Activated T-cell treated with anti-CD3 and anti-CD28 coated beads, Interleukin-2, amount 50 U/mL, for 4 hours (primary cell): Measurements from ENCODE around the gene OPTC. TPM values are rescaled to one million over a fixed set of nuclear protein-coding genes. Genes with fewer than 3 reads are reported as not detected.
A peak's percentile ranks its signal among the peaks of the same experiment; 100 is the strongest.

Source experiments
- ATAC-seq, 2 donors: fragments of 200-7000 bp; cut with Tn5 transposase; one replicate each; pipeline ENCODE4 v1.10.0; 2021
- DNase-seq: peaks from one replicate; pipeline ENCODE4 v3.0.0-alpha.2; 2020
- H3K27me3 Mint-ChIP-seq: one replicate; pipeline ENCODE4 v1.8.0; 2021; ENCODE audit warnings: low read depth, mixed read lengths
- H3K36me3 Mint-ChIP-seq: one replicate; pipeline ENCODE4 v1.8.0; 2022; ENCODE audit warnings: mixed read lengths; ENCODE audit not compliant: insufficient read depth
- H3K4me1 Mint-ChIP-seq: one replicate; pipeline ENCODE4 v1.8.0; 2021; ENCODE audit warnings: low read depth, mixed read lengths
- H3K4me3 Mint-ChIP-seq: one replicate; pipeline ENCODE4 v1.8.0; 2021; ENCODE audit warnings: mild to moderate bottlenecking, moderate library complexity, mixed read lengths
- H3K9me3 Mint-ChIP-seq: one replicate; pipeline ENCODE4 v1.8.0; 2021; ENCODE audit warnings: mixed read lengths
- total RNA-seq, 3 donors: library from RNA; stranded (reverse); gene quantifications; one replicate each; pipeline ENCODE4 v1.2.1, GENCODE V29; 2021

OPTC gene
- total RNA-seq, 3 donors from 2014 or later: not detected

DNA sequence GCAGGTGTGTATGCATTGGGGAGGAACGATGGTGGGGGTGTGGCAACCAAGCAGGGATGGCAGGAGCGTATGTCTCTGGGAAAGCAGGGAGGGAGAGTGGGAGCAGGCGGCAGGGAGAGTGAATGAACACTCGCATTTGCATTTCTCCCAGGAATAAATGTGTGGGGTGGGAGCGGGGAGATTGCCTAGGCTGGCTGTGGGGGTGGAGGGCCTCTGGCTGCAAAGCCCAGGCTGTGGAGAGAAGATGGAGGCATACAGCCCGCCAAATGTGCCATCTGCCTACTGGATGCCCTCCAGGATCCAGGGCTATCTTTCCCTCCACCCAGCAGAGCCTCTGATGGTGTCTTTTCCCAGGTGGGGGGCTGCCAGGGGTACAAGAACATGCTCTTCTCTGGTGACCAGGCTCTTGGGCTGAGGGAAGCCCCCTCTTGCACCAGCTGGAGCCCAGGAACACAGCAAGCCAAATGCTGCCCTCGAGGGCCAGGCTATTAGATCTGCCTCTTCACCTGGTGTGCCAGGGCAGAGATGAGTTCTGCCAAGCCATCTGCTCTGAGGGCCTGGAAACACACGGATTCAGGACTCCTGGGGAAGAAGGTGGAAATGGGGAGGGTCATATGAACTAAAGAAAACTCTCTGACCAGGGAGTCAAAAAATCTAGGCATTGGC, 1.7 kb upstream of the OPTC start:
- DNase-seq: no peak

GRCh38 chr1:203492748-203493130, 1.2 kb upstream of the OPTC start:
- no peaks in the 10 kb centered on the region for H3K36me3 Mint-ChIP-seq
- H3K4me1 Mint-ChIP-seq: no peaks in the 10 kb centered on the region
- peaks cover 4% of the 10 kb centered on the region for H3K27me3 Mint-ChIP-seq
- ATAC-seq (no peak), DNase-seq (no peak)
- no peaks in the 10 kb centered on the region for H3K9me3 Mint-ChIP-seq
- H3K4me3 Mint-ChIP-seq: no peak overlapping the region

More for the DNA sequence above, 1.7 kb upstream of the OPTC start:
- H3K4me3 Mint-ChIP-seq: no peak overlapping the region
- no peak for ATAC-seq
- H3K27me3 Mint-ChIP-seq: peaks cover 4% of the 10 kb centered on the region
- H3K4me1 Mint-ChIP-seq: peaks cover under 1% of the 10 kb centered on the region
- no peaks in the 10 kb centered on the region for H3K36me3 Mint-ChIP-seq
- no peaks in the 10 kb centered on the region for H3K9me3 Mint-ChIP-seq

DNA sequence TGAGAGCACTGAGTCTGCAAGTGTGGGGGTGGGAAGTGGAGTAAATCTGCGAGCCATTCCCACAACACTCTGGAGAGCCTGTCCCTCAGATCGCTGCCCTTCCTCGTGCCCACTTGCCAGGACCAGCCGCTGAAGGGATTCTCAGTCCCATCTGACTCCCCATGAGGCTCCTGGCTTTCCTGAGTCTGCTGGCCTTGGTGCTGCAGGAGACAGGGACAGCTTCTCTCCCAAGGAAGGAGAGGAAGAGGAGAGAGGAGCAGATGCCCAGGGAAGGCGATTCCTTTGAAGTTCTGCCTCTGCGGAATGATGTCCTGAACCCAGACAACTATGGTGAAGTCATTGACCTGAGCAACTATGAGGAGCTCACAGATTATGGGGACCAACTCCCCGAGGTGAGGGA, 1.9 kb downstream of the OPTC start:
- Mint-ChIP-seq H3K27me3 (peaks cover 4% of the 10 kb centered on the region), H3K4me1 (peaks cover 2% of the 10 kb centered on the region), H3K4me3 (no peak overlapping the region), H3K36me3 (no peaks in the 10 kb centered on the region), H3K9me3 (no peaks in the 10 kb centered on the region)
- DNase-seq (no peak), ATAC-seq (no peak)

- no peaks in the 10 kb centered on the region for H3K36me3 Mint-ChIP-seq
- no peaks in the 10 kb centered on the region for H3K9me3 Mint-ChIP-seq
- H3K4me3 Mint-ChIP-seq: no peak overlapping the region
- H3K4me1 Mint-ChIP-seq: peaks cover 3% of the 10 kb centered on the region
- DNase-seq (no peak), ATAC-seq (no peak)
- peaks cover 4% of the 10 kb centered on the region for H3K27me3 Mint-ChIP-seq
Observed at GRCh38 chr1:203497269-203497777, 3.4 kb downstream of the OPTC start.

GRCh38 chr1:203499643-203500278, 5.8 kb downstream of the OPTC start:
- no peak for DNase-seq
- Mint-ChIP-seq H3K4me3 (no peak overlapping the region), H3K9me3 (no peaks in the 10 kb centered on the region), H3K4me1 (peaks cover 6% of the 10 kb centered on the region), H3K27me3 (peaks cover 3% of the 10 kb centered on the region), H3K36me3 (no peaks in the 10 kb centered on the region)
- no peak for ATAC-seq

- Mint-ChIP-seq H3K4me1 (peaks cover 6% of the 10 kb centered on the region), H3K9me3 (no peaks in the 10 kb centered on the region), H3K27me3 (peaks cover 3% of the 10 kb centered on the region), H3K36me3 (no peaks in the 10 kb centered on the region), H3K4me3 (no peak overlapping the region)
- DNase-seq (no peak), ATAC-seq (no peak)
Observed at GRCh38 chr1:203500279-203500678, 6.3 kb downstream of the OPTC start.

DNA sequence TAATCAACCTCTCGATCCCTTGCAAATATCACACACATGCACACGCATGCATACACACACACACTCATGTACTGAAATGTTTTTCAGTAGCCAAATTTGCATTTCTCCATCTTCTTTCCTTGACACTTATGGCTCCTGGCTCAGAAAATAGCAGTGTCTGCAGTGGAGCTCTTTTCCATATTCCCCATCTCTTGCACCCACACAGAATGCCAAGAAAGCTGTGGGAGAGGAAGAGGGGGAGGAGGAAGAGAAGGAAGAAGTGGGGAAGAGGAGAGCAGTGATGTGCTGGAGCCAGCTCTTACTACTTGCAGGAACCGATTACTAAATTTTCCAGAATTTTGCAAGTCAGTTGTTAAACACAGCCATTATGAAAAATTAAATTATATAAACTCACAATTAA, 9.9 kb downstream of the OPTC start:
- H3K27me3 Mint-ChIP-seq: peaks cover 3% of the 10 kb centered on the region
- H3K9me3 Mint-ChIP-seq: no peaks in the 10 kb centered on the region
- ATAC-seq: no peak
- H3K4me1 Mint-ChIP-seq: peaks cover 6% of the 10 kb centered on the region
- no peaks in the 10 kb centered on the region for H3K36me3 Mint-ChIP-seq
- no peak overlapping the region for H3K4me3 Mint-ChIP-seq
- no peak for DNase-seq

DNA sequence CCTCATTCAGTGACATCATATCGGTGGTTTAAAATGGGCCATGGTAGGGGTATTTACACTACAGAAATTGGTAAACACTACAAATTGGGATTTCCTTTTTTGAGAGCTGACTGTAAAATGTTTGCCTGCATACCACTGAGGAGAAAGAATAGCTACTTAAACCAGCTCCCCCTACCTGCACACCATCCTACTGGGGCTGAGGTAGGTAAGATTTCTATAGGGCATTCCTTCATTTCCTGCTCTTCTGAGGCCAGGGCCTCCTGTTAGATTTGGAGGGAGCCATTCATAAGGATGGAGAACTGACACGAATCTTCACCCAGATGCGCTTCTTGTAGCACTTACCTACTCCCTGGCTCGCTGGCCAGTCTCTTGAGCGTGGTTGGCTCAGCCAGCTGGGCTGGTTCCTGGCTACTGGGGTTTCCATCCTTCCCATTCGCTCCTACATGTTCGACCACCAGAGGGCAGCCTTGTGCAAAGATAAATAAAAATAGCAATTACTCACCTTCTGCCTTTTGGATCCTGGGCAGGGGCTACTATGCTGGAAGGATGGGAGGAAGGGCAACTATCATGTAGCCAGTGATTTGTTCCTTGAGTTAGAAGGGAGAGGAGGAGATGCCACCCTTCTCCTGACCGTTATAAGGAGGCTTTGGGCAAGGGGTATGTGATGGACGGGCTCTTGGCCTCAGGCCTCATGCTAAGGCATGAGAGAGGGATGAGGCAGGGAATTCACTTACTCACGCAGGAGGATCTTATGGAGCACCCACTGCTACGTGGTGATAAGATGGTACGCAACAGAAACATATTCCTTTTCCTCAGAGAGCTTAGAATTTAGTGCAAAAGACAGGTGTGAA, 10.7 kb downstream of the OPTC start:
- peaks cover 6% of the 10 kb centered on the region for H3K4me1 Mint-ChIP-seq
- DNase-seq: peak; percentile 78
- H3K9me3 Mint-ChIP-seq: no peaks in the 10 kb centered on the region
- no peaks in the 10 kb centered on the region for H3K36me3 Mint-ChIP-seq
- no peak overlapping the region for H3K4me3 Mint-ChIP-seq
- peaks cover 3% of the 10 kb centered on the region for H3K27me3 Mint-ChIP-seq
- peak; percentile 73 to 84 for ATAC-seq

DNA sequence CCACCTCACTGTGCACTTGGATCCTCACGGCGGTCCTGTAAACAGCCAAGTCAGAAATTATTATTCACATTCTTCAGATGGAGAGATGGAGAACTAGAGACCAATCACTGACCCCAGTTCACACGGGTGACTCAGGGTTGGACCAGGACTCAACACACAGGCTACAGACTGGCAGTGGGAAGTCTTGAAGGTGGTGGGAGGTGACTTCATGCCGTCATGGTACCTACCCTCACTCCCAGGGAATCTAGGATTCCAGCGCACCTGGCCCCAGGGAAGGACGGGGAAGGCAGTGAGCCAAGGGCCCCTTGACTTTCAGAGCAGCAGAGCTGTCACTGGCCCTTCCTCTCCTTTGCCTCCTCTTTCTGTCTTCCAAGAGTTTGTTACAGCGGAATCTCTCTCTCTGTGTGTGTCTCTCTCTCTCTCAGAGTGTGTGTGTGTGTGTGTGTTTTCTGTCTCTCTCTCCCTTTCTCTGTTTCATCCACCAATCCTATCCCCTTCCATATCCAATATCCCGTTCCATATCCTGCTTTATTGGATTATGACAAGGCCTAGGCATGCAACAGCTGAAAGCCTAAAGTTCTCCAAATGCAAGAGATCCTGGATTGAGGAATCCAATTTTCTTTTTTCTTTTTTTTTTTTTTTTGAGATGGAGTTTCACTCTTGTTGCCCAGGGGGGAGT, 11.7 kb downstream of the OPTC start:
- no peaks in the 10 kb centered on the region for H3K9me3 Mint-ChIP-seq
- H3K27me3 Mint-ChIP-seq: peaks cover 3% of the 10 kb centered on the region
- peaks cover 6% of the 10 kb centered on the region for H3K4me1 Mint-ChIP-seq
- H3K36me3 Mint-ChIP-seq: no peaks in the 10 kb centered on the region
- H3K4me3 Mint-ChIP-seq: no peak overlapping the region
- DNase-seq (no peak), ATAC-seq (no peak)

DNA sequence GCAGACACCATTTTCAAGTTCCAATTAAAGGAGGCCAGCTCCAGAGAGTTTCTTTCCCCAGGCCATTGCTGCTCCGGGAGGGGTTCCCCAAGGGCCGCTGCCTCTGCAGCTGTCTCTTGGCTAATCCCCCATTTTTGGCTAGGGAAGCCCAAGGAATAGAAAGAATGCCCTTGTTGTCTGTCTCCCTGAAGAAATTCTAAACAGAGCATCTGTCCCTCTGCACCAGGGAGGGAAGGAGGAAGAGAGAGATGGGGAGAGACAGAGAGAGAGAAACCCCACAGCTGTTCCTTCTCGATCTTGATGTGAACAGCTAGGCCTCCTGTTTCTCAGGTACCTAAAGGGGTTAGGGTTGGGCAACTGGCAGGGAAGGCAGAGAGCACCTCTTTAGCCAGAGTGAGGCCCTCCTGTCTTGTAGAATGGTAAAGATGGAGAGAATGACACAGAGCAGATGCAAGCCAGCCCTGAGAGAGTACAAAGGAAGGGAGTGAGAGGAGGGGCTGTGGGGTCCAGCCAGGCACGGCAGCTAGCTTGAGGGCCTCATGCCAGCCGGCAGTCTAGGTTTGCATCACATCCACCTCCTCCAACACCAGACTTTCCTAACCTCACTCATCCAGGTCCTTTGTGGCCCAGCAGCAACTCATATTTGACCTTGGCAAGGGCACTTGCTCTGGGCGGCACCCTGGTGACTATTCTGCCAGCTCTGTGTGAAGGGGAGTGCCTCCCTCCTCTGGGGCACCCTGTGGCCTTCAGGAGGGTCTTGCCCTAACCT, 13.1 kb downstream of the OPTC start:
- Mint-ChIP-seq H3K4me3 (no peak overlapping the region), H3K9me3 (no peaks in the 10 kb centered on the region), H3K4me1 (peaks cover 3% of the 10 kb centered on the region), H3K27me3 (peaks cover 3% of the 10 kb centered on the region), H3K36me3 (no peaks in the 10 kb centered on the region)
- DNase-seq (no peak), ATAC-seq (no peak)

DNA sequence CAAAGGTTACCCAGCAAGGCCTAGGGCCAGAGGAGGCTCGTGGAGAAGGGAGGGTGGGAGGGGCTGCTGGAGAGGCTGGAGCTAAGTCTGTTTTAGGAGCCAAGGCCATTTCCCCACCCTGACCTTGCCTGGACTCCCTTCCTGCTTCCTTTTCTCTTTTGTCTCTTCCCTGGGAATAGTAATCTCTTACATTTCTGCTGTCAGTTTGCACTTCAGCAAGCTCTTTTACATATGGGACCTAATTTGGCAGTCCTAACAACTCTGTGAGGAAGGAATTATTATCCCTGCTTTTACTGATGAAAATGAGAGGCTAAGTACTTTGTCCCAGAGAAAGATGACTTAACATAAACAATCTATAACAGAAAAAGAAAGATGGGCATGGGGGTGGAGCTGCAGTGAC, 13.8 kb downstream of the OPTC start:
- peaks cover 2% of the 10 kb centered on the region for H3K27me3 Mint-ChIP-seq

GRCh38 chr1:203508463-203509073, 14.6 kb downstream of the OPTC start:
- Mint-ChIP-seq H3K4me3 (no peak overlapping the region), H3K9me3 (no peaks in the 10 kb centered on the region), H3K36me3 (no peaks in the 10 kb centered on the region), H3K27me3 (peaks cover 3% of the 10 kb centered on the region), H3K4me1 (peaks cover 16% of the 10 kb centered on the region)
- ATAC-seq: no peak
- DNase-seq: no peak

More for the DNA sequence above, 13.8 kb downstream of the OPTC start:
- Mint-ChIP-seq H3K9me3 (no peaks in the 10 kb centered on the region), H3K4me3 (no peak overlapping the region), H3K36me3 (no peaks in the 10 kb centered on the region), H3K4me1 (peaks cover 8% of the 10 kb centered on the region)
- DNase-seq (no peak), ATAC-seq (no peak)

DNA sequence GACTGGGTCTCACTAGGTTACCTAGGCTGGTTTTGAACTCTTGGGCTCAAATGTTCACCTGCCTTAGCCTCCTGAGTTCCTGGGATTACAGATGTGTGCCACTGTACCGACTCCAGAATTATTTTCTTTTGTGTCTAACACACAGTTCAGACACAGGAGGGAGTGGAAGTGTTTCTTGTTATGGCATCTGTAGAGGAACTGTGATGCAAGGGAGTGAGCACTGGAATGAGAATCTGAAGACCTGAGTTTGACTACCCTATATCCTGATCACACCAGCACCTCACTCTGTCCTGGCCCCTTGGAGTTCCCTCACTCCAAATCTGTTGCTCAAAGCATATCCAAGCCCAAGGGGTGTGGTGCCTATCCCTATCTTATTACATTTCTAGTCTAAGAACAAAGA, 15.2 kb downstream of the OPTC start:
- Mint-ChIP-seq H3K36me3 (no peaks in the 10 kb centered on the region), H3K4me1 (peaks cover 22% of the 10 kb centered on the region), H3K4me3 (no peak overlapping the region), H3K27me3 (peaks cover 3% of the 10 kb centered on the region), H3K9me3 (no peaks in the 10 kb centered on the region)
- no peak for ATAC-seq
- DNase-seq: no peak
